ENCODE measurements around the gene LLGL1.

GRCh38 chr17:18194394-18194793 is 31.0 kb upstream of the LLGL1 start:
- no peak for TF ChIP-seq CSRNP3 (CRISPR knock-in tag; IDR thresholded peaks at IDR 0.05)
- no peak for TF ChIP-seq ZNF565 (CRISPR knock-in tag; conservative IDR thresholded peaks at IDR 0.05; ENCODE audit: low read depth)
- TF ChIP-seq GLIS3 (CRISPR knock-in tag; IDR thresholded peaks at IDR 0.05) = no peak
